ENCODE measurements around the gene FRMD4B. TPM values are rescaled to one million over a fixed set of nuclear protein-coding genes. Genes with fewer than 3 reads are reported as not detected.
"Not testable (repeated sequence)": the region's sequence is repeated elsewhere in the genome, so short reads cannot be mapped to it uniquely, and the experiment has no call there.

FRMD4B gene
- total and polyA plus RNA-seq, 2 experiments from 2014 or later = not detected

DNA sequence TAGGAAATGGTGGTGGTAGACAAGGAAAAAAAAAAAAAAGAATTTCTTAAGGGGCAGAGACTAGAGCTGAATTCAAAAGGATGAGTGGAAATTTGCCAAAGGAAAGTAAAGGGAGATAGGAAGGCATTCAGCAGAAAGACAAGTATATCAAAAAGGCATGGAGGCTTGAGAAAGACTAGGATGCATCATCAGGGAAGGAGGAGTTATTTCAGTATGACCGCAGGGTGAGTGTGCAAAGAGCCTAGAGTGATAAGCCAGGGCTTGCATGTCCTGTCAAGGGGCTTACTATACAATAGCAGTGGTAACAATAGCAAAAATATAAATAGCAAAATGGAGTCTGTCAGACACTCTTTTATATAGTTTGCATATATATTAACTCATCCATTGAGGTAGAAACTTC, 112.0 kb downstream of the FRMD4B start:
- no peaks in the 10 kb centered on the region for H4K20me1 ChIP-seq (ENCODE audit: insufficient read depth)
- DNase-seq = peak; percentile 15

DNA sequence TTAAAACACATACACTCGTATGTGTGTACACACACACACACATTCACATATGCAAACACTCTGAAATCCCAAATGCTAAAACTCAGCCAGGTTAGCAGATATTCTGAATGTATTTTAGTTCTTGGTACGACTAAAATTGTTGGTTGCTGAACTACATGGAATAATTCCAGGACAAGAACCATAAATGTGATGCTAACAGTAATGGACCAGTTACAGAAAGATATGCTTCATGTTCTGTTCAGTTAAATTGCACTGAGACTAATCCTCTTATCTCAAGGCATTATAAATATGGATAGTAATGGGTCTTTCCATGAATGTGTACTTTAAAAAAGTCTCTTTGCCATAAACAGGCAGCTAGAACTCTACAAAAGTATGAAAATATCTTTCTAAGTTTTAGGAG, 113.3 kb downstream of the FRMD4B start:
- no peaks in the 10 kb centered on the region for H4K20me1 ChIP-seq (ENCODE audit: insufficient read depth)
- H3K79me2 ChIP-seq (ENCODE audit: insufficient read depth) = no peaks in the 10 kb centered on the region
- H3K4me1 ChIP-seq (ENCODE audit: insufficient read depth) = no peaks in the 10 kb centered on the region
- peaks cover 14% of the 10 kb centered on the region; the same call in 1 of the 2 replicates for H3K27me3 ChIP-seq (replicated peaks; ENCODE audit: insufficient read depth)
- no peak overlapping the region for H3K9ac ChIP-seq
- no peak overlapping the region for H3K4me3 ChIP-seq
- no peaks in the 10 kb centered on the region for H3K9me3 ChIP-seq (ENCODE audit: low read depth)
- no peak for DNase-seq
- H3K9me2 ChIP-seq (ENCODE audit: insufficient read depth) = no peaks in the 10 kb centered on the region
- 42 to 50% methylated on average over 2 of the region's 2 CpGs for WGBS, 2 experiments (ENCODE audit: low coverage in 1 of 2, low lambda C conversion rate in 2 of 2, missing lambda C conversion rate in 2 of 2)
- no peak for TF ChIP-seq EZH2phosphoT487 (IDR thresholded peaks at IDR 0.05; ENCODE audit: insufficient read depth, low read depth)
- no peak for TF ChIP-seq EZH2 (IDR thresholded peaks at IDR 0.05; ENCODE audit: insufficient read depth, poor library complexity, severe bottlenecking)
- in situ Hi-C loops (cut with MboI) = no loop called here
- no peaks in the 10 kb centered on the region for H3K36me3 ChIP-seq (ENCODE audit: low read depth)
- H3K4me2 ChIP-seq (ENCODE audit: unreplicated experiment) = no peak overlapping the region
- no peaks in the 10 kb centered on the region for H3F3A ChIP-seq (ENCODE audit: insufficient read depth)
- no peak overlapping the region for H3K27ac ChIP-seq
- H2AFZ ChIP-seq = no peak overlapping the region

More for the DNA sequence above, 112.0 kb downstream of the FRMD4B start:
- Histone ChIP-seq H3K36me3 (ENCODE audit: low read depth) (no peaks in the 10 kb centered on the region), H3K9me3 (ENCODE audit: low read depth) (no peaks in the 10 kb centered on the region), H3F3A (ENCODE audit: insufficient read depth) (no peaks in the 10 kb centered on the region), H2AFZ (no peak overlapping the region), H3K9me2 (ENCODE audit: insufficient read depth) (no peaks in the 10 kb centered on the region), H3K27me3 (replicated peaks; ENCODE audit: insufficient read depth) (peaks cover 8% of the 10 kb centered on the region; the same call in 1 of the 2 replicates), H3K4me1 (ENCODE audit: insufficient read depth) (no peaks in the 10 kb centered on the region), H3K9ac (no peak overlapping the region), H3K79me2 (ENCODE audit: insufficient read depth) (no peaks in the 10 kb centered on the region), H3K27ac (no peak overlapping the region), H3K4me2 (ENCODE audit: unreplicated experiment) (no peak overlapping the region), H3K4me3 (no peak overlapping the region)
- 57 to 60% methylated on average over 1 of the region's 1 CpG for WGBS, 2 experiments (ENCODE audit: low coverage in 1 of 2, low lambda C conversion rate in 2 of 2, missing lambda C conversion rate in 2 of 2)
- in situ Hi-C loops (cut with MboI) = no loop called here
- TF ChIP-seq EZH2phosphoT487 (IDR thresholded peaks at IDR 0.05; ENCODE audit: insufficient read depth, low read depth) (no peak), EZH2 (IDR thresholded peaks at IDR 0.05; ENCODE audit: insufficient read depth, poor library complexity, severe bottlenecking) (no peak)

DNA sequence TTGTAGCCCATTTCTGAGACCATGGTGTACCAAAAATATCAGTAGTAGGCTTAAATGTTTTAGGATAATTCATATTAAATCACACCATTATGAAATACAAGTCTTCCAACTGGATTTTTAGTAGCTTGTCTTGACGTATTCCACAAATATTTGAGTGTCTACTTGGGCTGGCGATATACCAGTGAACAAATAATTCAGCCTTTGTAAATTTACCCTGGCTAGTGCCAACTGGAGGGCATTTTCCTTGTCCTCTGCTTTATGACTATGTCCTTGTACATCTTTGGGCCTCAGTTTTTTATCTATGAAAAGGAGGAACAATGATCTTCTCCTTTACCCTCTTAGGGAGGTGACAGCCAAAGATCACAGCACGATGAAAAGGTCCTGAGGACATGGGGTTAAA, 114.8 kb downstream of the FRMD4B start:
- in situ Hi-C loops (cut with MboI) = no loop called here
- H3K4me3 ChIP-seq = no peak overlapping the region
- H3K9me3 ChIP-seq (ENCODE audit: low read depth) = no peaks in the 10 kb centered on the region
- 58 to 60% methylated on average over 3 of the region's 3 CpGs for WGBS, 2 experiments (ENCODE audit: low coverage in 1 of 2, low lambda C conversion rate in 2 of 2, missing lambda C conversion rate in 2 of 2)
- H3K4me2 ChIP-seq (ENCODE audit: unreplicated experiment) = no peak overlapping the region
- no peaks in the 10 kb centered on the region for H3K9me2 ChIP-seq (ENCODE audit: insufficient read depth)
- H3F3A ChIP-seq (ENCODE audit: insufficient read depth) = no peaks in the 10 kb centered on the region
- peaks cover 14% of the 10 kb centered on the region; the same call in 1 of the 2 replicates for H3K27me3 ChIP-seq (replicated peaks; ENCODE audit: insufficient read depth)
- H2AFZ ChIP-seq = no peak overlapping the region
- H3K9ac ChIP-seq = no peak overlapping the region
- no peaks in the 10 kb centered on the region for H3K36me3 ChIP-seq (ENCODE audit: low read depth)
- H4K20me1 ChIP-seq (ENCODE audit: insufficient read depth) = no peaks in the 10 kb centered on the region
- no peaks in the 10 kb centered on the region for H3K4me1 ChIP-seq (ENCODE audit: insufficient read depth)
- no peak overlapping the region for H3K27ac ChIP-seq
- no peak for DNase-seq
- H3K79me2 ChIP-seq (ENCODE audit: insufficient read depth) = no peaks in the 10 kb centered on the region
- TF ChIP-seq EZH2phosphoT487 (IDR thresholded peaks at IDR 0.05; ENCODE audit: insufficient read depth, low read depth) (no peak), EZH2 (IDR thresholded peaks at IDR 0.05; ENCODE audit: insufficient read depth, poor library complexity, severe bottlenecking) (no peak)

DNA sequence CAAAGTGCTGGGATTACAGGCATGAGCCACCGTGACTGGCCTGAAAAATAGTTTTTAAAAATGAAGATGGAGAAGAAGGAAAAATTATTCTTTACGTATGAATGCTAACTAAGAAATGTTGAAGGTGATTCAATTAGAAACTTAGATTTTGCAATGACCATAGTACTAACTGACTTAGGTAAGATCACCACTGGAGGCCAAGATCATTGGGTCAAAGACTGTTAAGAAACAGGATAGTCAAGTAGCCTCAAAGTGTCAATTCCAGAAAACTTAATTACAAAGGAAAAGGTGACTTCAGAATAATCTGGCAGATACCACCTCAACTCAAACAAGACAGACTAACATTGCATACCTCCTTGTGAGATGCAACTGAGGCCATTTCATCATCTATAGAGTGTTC, 119.3 kb downstream of the FRMD4B start:
- Histone ChIP-seq H3K4me3 (no peak overlapping the region), H3K27me3 (replicated peaks; ENCODE audit: insufficient read depth) (peaks cover 18% of the 10 kb centered on the region), H3K4me1 (ENCODE audit: insufficient read depth) (no peaks in the 10 kb centered on the region), H3K9me2 (ENCODE audit: insufficient read depth) (no peaks in the 10 kb centered on the region), H3K9me3 (ENCODE audit: low read depth) (no peaks in the 10 kb centered on the region), H2AFZ (no peak overlapping the region), H4K20me1 (ENCODE audit: insufficient read depth) (no peaks in the 10 kb centered on the region), H3K36me3 (ENCODE audit: low read depth) (no peaks in the 10 kb centered on the region), H3F3A (ENCODE audit: insufficient read depth) (no peaks in the 10 kb centered on the region), H3K9ac (no peak overlapping the region), H3K79me2 (ENCODE audit: insufficient read depth) (no peaks in the 10 kb centered on the region), H3K27ac (no peak overlapping the region), H3K4me2 (ENCODE audit: unreplicated experiment) (no peak overlapping the region)
- DNase-seq = no peak
- WGBS, 2 experiments (ENCODE audit: low coverage in 1 of 2, low lambda C conversion rate in 2 of 2, missing lambda C conversion rate in 2 of 2) = 82 to 90% methylated on average over 2 of the region's 2 CpGs
- TF ChIP-seq EZH2 (IDR thresholded peaks at IDR 0.05; ENCODE audit: insufficient read depth, poor library complexity, severe bottlenecking) (no peak), EZH2phosphoT487 (IDR thresholded peaks at IDR 0.05; ENCODE audit: insufficient read depth, low read depth) (no peak)
- in situ Hi-C loops (cut with MboI) = no loop called here

DNA sequence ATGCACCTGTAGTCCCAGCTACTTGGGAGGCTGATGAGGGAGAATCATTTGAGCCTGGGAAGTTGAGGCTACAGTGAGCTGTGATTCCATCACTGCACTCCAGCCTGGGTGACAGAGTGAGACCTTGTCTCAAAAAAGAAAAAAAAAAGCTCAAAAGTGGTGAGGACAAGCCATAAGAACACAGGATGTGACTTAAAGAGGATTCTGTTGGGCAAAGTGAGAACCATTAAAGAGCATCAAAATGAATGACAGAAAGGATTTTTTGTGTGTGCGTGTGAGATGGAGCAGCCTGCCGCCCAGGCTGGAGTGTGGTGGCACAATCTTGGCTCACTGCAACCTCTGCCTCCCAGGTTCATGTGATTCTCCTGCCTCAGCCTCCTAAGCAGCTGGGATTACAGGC, 119.8 kb downstream of the FRMD4B start:
- H3K9me3 ChIP-seq (ENCODE audit: low read depth); DNase-seq; in situ Hi-C loops (cut with MboI): not testable (repeated sequence)

DNA sequence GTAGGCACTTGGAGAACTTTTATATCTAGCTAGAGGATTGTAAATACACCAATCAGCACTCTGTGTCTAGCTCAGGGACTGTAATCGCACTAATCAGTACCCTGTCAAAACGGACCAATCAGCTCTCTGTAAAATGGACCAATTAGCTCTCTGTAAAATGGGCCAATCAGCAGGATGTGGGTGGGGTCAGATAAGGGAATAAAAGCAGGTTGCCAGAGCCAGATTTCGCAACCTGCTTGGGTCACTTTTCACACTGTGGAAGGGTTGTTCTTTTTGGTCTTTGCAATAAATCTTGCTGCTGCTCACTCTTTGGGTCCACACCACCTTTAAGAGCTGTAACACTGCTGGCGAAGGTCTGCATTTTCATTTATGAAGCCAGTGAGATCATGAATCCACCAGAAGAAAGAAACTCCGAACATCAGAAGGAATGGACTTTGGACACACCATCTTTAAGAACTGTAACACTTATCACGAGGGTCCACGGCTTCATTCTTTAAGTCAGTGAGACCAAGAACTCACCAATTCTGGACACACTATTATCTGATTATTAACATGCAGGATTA, 125.0 kb downstream of the FRMD4B start:
- DNase-seq; H3K36me3 ChIP-seq (ENCODE audit: low read depth): not testable (repeated sequence)
- WGBS, 2 experiments (ENCODE audit: low coverage in 1 of 2, low lambda C conversion rate in 2 of 2, missing lambda C conversion rate in 2 of 2) = 72 to 78% methylated on average over 7 of the region's 7 CpGs

More for the DNA sequence above, 119.8 kb downstream of the FRMD4B start:
- not testable (repeated sequence) for H4K20me1 ChIP-seq (ENCODE audit: insufficient read depth); H3K27ac ChIP-seq; H3K79me2 ChIP-seq (ENCODE audit: insufficient read depth); H3K4me1 ChIP-seq (ENCODE audit: insufficient read depth); H3K36me3 ChIP-seq (ENCODE audit: low read depth); H3K9ac ChIP-seq; H3K4me2 ChIP-seq (ENCODE audit: unreplicated experiment); H2AFZ ChIP-seq; H3K9me2 ChIP-seq (ENCODE audit: insufficient read depth); H3K4me3 ChIP-seq; H3F3A ChIP-seq (ENCODE audit: insufficient read depth)
- peaks cover 18% of the 10 kb centered on the region for H3K27me3 ChIP-seq (replicated peaks; ENCODE audit: insufficient read depth)
- 87 to 91% methylated on average over 2 of the region's 2 CpGs for WGBS, 2 experiments (ENCODE audit: low coverage in 1 of 2, low lambda C conversion rate in 2 of 2, missing lambda C conversion rate in 2 of 2)

More for the DNA sequence above, 125.0 kb downstream of the FRMD4B start:
- H3K4me1 ChIP-seq (ENCODE audit: insufficient read depth); H3K27ac ChIP-seq; H3K79me2 ChIP-seq (ENCODE audit: insufficient read depth); H3K9me3 ChIP-seq (ENCODE audit: low read depth); H4K20me1 ChIP-seq (ENCODE audit: insufficient read depth); H3K4me2 ChIP-seq (ENCODE audit: unreplicated experiment); in situ Hi-C loops (cut with MboI); H3K9ac ChIP-seq; H3K9me2 ChIP-seq (ENCODE audit: insufficient read depth); H3K4me3 ChIP-seq; H3F3A ChIP-seq (ENCODE audit: insufficient read depth); H2AFZ ChIP-seq: not testable (repeated sequence)
- peaks cover 26% of the 10 kb centered on the region for H3K27me3 ChIP-seq (replicated peaks; ENCODE audit: insufficient read depth)
